ENCODE data around the gene BMP15. TPM values are rescaled to one million over a fixed set of nuclear protein-coding genes. Genes with fewer than 3 reads are reported as not detected.

The BMP15 gene
- total RNA-seq, 1 experiment from 2014 or later: not detected

GRCh38 chrX:50865311-50865710, 45.2 kb upstream of the BMP15 start:
- CTCF ChIA-PET: interaction anchor here (0.6 kb wide), 1 partner anchor 150 kb away, joined by 3 read pairs; no protein-coding TSS in a partner anchor
- Mint-ChIP-seq H3K27me3 (ENCODE audit: low read depth) (no peaks in the 10 kb centered on the region), H3K9me3 (no peaks in the 10 kb centered on the region), H3K36me3 (no peaks in the 10 kb centered on the region), H3K4me1 (no peaks in the 10 kb centered on the region), H3K27ac (no peak overlapping the region), H3K4me3 (no peak overlapping the region)
- DNase-seq (ENCODE audit: low spot score): no peak
- ATAC-seq: no peak
- no peak for TF ChIP-seq ZMAT4 (CRISPR knock-in tag; IDR thresholded peaks at IDR 0.05)
- no peak for TF ChIP-seq PRDM15 (CRISPR knock-in tag; IDR thresholded peaks at IDR 0.05)
- no peak for TF ChIP-seq SOX15 (CRISPR knock-in tag; IDR thresholded peaks at IDR 0.05)
- TF ChIP-seq ZNF263 (CRISPR knock-in tag; IDR thresholded peaks at IDR 0.05; ENCODE audit: low read depth): no peak
- no peak for TF ChIP-seq STAT6 (CRISPR knock-in tag; conservative IDR thresholded peaks at IDR 0.05; ENCODE audit: low read depth)
- no peak for TF ChIP-seq ESRRA (CRISPR knock-in tag; IDR thresholded peaks at IDR 0.05; ENCODE audit: borderline replicate concordance)
- TF ChIP-seq PREB (CRISPR knock-in tag; IDR thresholded peaks at IDR 0.05; ENCODE audit: borderline replicate concordance): no peak
- TF ChIP-seq CBFB (CRISPR knock-in tag; IDR thresholded peaks at IDR 0.05; ENCODE audit: low read depth): no peak
- no peak for TF ChIP-seq NFE2L1 (CRISPR knock-in tag; IDR thresholded peaks at IDR 0.05)
- no peak for TF ChIP-seq E2F4 (CRISPR knock-in tag; IDR thresholded peaks at IDR 0.05; ENCODE audit: borderline replicate concordance, low read depth)
- TF ChIP-seq ZNF232 (CRISPR knock-in tag; IDR thresholded peaks at IDR 0.05): no peak
- no peak for TF ChIP-seq TCF7 (CRISPR knock-in tag; IDR thresholded peaks at IDR 0.05; ENCODE audit: low read depth)
- TF ChIP-seq CDX4 (CRISPR knock-in tag; IDR thresholded peaks at IDR 0.05; ENCODE audit: borderline replicate concordance): no peak
- TF ChIP-seq OVOL2 (CRISPR knock-in tag; IDR thresholded peaks at IDR 0.05; ENCODE audit: borderline replicate concordance): no peak
- TF ChIP-seq NFATC4 (CRISPR knock-in tag; IDR thresholded peaks at IDR 0.05): no peak
- no peak for TF ChIP-seq E2F5 (CRISPR knock-in tag; IDR thresholded peaks at IDR 0.05)
- POLR2A ChIA-PET: no interaction called here
